Tibial nerve (tissue), 4 donors: Measurements from ENCODE around the gene RNF215.

Source experiments
- CTCF ChIP-seq, 5 experiments: fragments of 200-600 bp in 3 of 5; fragments of 450-650 bp in 2 of 5; sonication (generic) in 3 of 5; IDR thresholded peaks; one replicate each; pipeline ENCODE4 v1.5.1; 2016 to 2019; ENCODE audit warnings: antibody characterized with exemption in 5 of 5, mild to moderate bottlenecking in 3 of 5, moderate library complexity in 2 of 5
- EP300 ChIP-seq, 2 donors: sonication (generic); formaldehyde crosslinking; IDR thresholded peaks; one replicate each; pipeline ENCODE4 v1.6.1; 2017; ENCODE audit warnings: antibody characterized with exemption in 2 of 2, mild to moderate bottlenecking in 1 of 2
- POLR2A ChIP-seq, 2 donors: fragments of 450-650 bp; IDR thresholded peaks; one replicate each; pipeline ENCODE4 v1.6.1; 2017; ENCODE audit warnings: antibody characterized with exemption in 2 of 2, mild to moderate bottlenecking in 2 of 2, moderate library complexity in 2 of 2

GRCh38 chr22:30404307-30404706, 17.1 kb upstream of the RNF215 start:
- no peak for TF ChIP-seq CTCF (IDR thresholded peaks at IDR 0.05)
- no peak for TF ChIP-seq POLR2A (IDR thresholded peaks at IDR 0.05)
- no peak for TF ChIP-seq EP300 (IDR thresholded peaks at IDR 0.05)
